Activated T-helper 17 cell treated with anti-CD3 and anti-CD28 coated beads, Interleukin-2, amount 50 U/mL, for 72 hours (primary cell): ENCODE data around the gene P2RX3. TPM values are rescaled to one million over a fixed set of nuclear protein-coding genes. Genes with fewer than 3 reads are reported as not detected.
"Not testable (repeated sequence)": the region's sequence is repeated elsewhere in the genome, so short reads cannot be mapped to it uniquely, and the experiment has no call there.

ENCODE experiments used
- ATAC-seq: fragments of 150-1000 bp; cut with Tn5 transposase; replicated peaks from 2 replicates; pipeline ENCODE4 v1.10.0; 2021; ENCODE audit warnings: mild to moderate bottlenecking, moderate library complexity
- H3K27ac Mint-ChIP-seq: one replicate; pipeline ENCODE4 v1.8.0; 2022; ENCODE audit warnings: mixed read lengths
- H3K27me3 Mint-ChIP-seq: one replicate; pipeline ENCODE4 v1.8.0; 2022; ENCODE audit warnings: mixed read lengths
- H3K36me3 Mint-ChIP-seq: one replicate; pipeline ENCODE4 v1.8.0; 2022; ENCODE audit warnings: low read depth, mild to moderate bottlenecking, mixed read lengths
- H3K4me1 Mint-ChIP-seq: one replicate; pipeline ENCODE4 v1.8.0; 2022; ENCODE audit warnings: mixed read lengths
- H3K4me3 Mint-ChIP-seq: one replicate; pipeline ENCODE4 v1.8.0; 2022; ENCODE audit warnings: mild to moderate bottlenecking, mixed read lengths
- H3K9me3 Mint-ChIP-seq: one replicate; pipeline ENCODE4 v1.8.0; 2022; ENCODE audit warnings: mixed read lengths
- total RNA-seq, 2 donors: library from RNA; stranded (reverse); gene quantifications; one replicate each; pipeline ENCODE4 v1.2.3, GENCODE V29; 2022

The P2RX3 gene
- total RNA-seq, result not detected

DNA sequence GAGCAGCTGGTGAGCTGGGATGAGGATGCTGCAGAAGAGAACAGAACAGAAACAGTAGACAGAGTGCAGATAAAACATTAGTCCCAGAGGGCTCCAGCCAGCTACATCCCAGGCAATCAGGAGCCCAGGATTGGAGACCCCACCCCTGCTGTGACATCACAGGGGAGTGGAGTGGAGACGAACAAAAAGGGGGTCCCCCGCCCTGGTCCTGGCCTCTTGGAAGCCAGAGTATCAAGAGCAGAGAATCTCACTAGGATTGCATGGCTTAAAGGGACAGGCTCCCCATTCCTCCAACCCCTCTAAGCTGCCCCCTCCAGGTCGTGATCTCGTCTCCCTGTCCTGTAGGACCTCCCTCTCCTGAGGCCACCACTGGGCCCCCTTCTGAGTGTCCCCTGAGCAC, at the start of gene P2RX3:
P2RX3 (plus strand) TSS at position 211 of the 400 bp plus-strand sequence. CDS start 199 bp downstream, outside the sequence.
- no peak within 1 kb of the TSS for H3K27ac Mint-ChIP-seq
- H3K9me3 Mint-ChIP-seq, result no peaks in the 10 kb centered on the region
- H3K4me1 Mint-ChIP-seq, result peaks cover 18% of the 10 kb centered on the region
- H3K27me3 Mint-ChIP-seq, result no peaks in the 10 kb centered on the region
- peaks cover 27% of the 10 kb centered on the region for H3K36me3 Mint-ChIP-seq
- ATAC-seq, result no peak
- no peak within 1 kb of the TSS for H3K4me3 Mint-ChIP-seq

DNA sequence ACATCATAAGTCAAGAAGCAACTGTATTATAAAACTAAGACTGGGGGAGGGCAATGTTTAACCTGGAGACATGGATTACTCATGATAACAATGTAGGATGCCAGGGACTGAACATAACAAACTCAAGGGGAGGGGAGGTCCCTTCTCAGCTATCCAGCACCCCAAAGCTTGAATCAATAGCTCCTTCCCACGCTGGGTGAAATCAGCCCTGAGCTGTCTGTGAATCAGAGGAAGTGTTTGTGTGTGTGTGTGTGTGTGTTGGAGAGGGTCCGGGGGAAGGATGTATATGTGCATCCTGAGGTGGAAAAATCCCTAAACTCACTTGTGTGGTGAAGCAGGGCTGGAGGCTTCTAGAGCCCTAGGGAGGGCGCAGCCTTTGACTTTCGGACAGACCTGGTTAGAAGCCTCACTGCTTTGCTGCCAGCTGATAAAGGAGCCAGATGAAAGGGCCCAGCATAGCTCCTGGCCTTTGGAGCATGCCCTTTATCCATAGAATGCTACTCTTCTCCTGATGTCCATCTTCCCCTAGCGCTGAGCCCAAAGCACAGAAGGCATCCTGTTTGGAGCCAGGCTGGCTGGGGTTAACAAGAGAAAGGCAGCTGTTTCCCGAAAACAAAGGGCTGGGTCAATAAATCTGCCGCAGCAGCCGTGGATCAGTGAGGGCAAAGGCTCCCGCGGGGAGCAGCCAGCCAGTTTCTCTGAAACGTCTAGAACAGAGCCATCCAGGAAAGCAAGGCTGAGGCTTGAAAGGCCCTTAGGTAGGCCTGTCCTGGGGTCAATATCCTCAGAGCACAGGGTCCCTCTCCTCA, 49.2 kb upstream of the P2RX3 start:
- ATAC-seq, result peak; percentile 89
- H3K27ac Mint-ChIP-seq, result no peak overlapping the region
- no peak overlapping the region for H3K4me3 Mint-ChIP-seq
- peaks cover 17% of the 10 kb centered on the region for H3K27me3 Mint-ChIP-seq
- H3K9me3 Mint-ChIP-seq, result no peaks in the 10 kb centered on the region
- no peaks in the 10 kb centered on the region for H3K4me1 Mint-ChIP-seq
- H3K36me3 Mint-ChIP-seq, result no peaks in the 10 kb centered on the region

DNA sequence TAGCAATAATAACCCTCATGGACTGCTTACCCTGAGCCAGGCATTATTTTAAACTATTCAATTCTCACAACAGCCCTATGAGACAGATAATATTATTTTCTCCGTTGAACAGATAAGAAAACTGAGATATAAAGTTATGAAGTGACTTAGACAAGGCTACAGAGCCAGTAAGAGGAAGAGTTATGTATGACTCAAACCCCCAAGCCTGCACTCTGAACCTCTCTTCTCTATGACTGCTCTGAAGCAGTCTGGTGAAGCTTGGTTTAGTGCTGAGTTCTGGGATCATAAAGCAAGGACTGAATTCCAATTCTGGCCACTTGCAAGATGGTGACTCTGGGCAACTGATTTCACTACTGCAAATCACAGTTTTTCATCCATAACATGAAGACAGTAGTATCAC, 47.9 kb upstream of the P2RX3 start:
- Mint-ChIP-seq H3K4me1 (no peaks in the 10 kb centered on the region), H3K4me3 (no peak overlapping the region), H3K9me3 (no peaks in the 10 kb centered on the region), H3K27ac (no peak overlapping the region), H3K36me3 (no peaks in the 10 kb centered on the region), H3K27me3 (peaks cover 17% of the 10 kb centered on the region)
- ATAC-seq, result peak; percentile 41

DNA sequence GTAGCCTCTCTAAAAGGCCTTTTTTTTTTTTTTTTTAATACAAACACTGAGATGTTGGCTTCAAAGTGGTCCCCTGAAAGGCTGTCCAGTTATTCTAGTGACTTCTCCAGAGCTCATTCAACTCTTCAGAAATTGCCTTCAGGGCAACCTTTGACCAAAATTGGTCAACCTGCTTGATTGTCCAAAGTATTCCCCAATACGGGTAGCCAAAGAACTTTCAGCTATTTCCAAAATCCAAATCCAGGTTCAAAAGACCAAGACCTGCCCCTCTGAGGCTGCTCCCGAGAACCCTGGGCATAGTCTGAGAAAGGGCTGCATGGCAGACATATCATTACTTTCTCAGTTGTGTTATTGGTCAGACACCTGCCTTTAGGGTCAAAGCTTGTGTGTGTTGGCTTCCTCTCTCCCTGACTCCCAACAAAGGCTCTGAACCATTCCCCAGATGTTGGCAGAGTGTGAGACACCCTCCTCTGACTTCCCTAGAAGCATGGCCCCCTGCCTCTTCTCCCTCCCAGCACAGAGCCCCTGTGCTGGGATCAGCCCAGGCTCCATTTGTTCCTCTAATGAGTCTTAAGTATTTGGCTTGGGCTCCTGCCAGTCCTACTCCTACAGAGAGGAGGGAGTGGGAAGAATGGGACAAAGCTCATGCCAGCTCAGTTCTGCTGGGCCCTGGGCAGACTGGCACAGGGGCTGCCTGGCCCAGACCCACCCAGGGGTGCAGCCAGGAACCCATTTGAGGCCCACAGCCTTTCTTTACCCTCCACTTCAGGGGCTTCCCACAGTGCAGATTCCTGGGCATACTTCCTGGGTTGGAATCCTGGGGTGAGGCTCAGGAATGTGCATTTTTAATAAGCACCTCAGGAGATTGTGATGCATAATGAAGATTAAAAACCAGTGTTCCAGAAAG, 43.7 kb upstream of the P2RX3 start:
- Mint-ChIP-seq H3K27me3 (peaks cover 8% of the 10 kb centered on the region), H3K27ac (no peak overlapping the region)

DNA sequence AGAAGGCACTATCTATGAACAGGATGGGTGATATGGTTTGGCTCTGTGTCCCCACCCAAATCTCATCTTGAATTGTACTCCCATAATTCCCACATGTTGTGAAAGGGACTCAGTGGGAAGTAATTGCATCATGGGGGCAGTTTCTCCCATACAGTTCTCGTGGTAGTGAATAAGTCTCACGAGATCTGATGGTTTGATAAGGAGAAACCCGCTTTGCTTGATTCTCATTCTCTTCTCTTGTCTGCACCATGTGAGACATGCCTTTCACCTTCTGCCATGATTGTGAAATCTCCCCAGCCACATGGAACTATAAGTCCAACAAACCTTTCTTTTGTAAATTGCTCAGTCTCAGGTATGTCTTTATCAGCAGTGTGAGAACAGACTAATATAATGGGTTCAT, 41.9 kb upstream of the P2RX3 start:
- not testable (repeated sequence) for H3K27me3 Mint-ChIP-seq, H3K4me1 Mint-ChIP-seq

More for the DNA sequence above, 43.7 kb upstream of the P2RX3 start:
- Mint-ChIP-seq H3K4me3 (no peak overlapping the region), H3K9me3 (peaks cover 8% of the 10 kb centered on the region), H3K4me1 (no peaks in the 10 kb centered on the region), H3K36me3 (peaks cover 5% of the 10 kb centered on the region)
- ATAC-seq, result no peak

DNA sequence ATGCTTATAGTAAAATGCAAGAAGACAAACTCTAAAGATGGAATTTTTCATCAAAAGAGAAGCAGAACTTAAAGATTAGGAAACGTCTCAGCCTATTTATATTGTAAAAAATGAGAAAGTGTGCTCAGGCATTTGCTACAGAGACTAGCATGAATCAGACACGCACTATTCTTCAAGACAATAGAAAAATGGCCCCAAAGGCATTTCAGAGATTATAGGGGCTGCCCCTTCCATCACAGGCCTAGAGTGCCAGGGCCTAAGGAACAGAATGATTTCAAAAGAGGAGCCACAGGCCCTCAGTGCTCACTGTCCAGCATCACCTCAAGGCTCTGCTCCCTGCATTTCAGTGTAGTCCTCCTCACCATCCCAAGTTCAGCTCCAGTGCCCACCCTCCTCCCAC, 40.9 kb upstream of the P2RX3 start:
- Mint-ChIP-seq H3K4me3 (no peak overlapping the region), H3K36me3 (peaks cover 31% of the 10 kb centered on the region), H3K4me1 (no peaks in the 10 kb centered on the region), H3K27ac (no peak overlapping the region), H3K27me3 (no peaks in the 10 kb centered on the region), H3K9me3 (peaks cover 8% of the 10 kb centered on the region)
- no peak for ATAC-seq

More for the DNA sequence above, 41.9 kb upstream of the P2RX3 start:
- H3K36me3 Mint-ChIP-seq, result peaks cover 22% of the 10 kb centered on the region
- not testable (repeated sequence) for H3K4me3 Mint-ChIP-seq, H3K27ac Mint-ChIP-seq, ATAC-seq, H3K9me3 Mint-ChIP-seq

DNA sequence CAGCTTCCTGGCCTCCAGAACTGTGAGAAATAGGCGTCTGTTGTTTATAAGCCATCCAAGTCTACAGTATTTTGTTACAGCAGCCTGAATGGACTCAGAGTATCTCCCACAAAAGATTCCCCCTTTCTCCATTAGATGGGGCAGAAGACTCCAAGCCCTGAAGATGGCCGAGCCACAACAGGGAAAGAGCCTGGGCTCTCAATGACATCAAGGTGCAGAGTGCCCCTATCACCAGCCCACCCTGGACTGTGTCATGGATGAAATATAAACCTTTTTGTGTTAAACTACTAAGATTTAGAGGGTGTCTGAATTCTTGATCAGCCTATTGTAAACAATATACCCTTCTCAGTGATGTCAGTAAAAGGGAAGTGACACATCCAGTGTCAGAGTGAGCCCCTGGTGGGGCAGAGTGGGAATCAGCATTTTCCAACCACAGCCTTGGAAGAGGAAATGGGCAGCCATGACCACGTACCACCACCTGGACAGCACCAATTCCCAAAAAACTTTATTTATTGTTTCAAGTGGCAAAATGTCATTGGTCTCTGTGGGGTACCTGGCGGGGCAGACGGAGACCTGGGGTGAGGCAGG, 38.9 kb upstream of the P2RX3 start:
- H3K36me3 Mint-ChIP-seq, result peaks cover 31% of the 10 kb centered on the region
- H3K4me3 Mint-ChIP-seq, result no peak overlapping the region
- peaks cover 8% of the 10 kb centered on the region for H3K9me3 Mint-ChIP-seq
- no peak overlapping the region for H3K27ac Mint-ChIP-seq
- no peaks in the 10 kb centered on the region for H3K4me1 Mint-ChIP-seq
- H3K27me3 Mint-ChIP-seq, result no peaks in the 10 kb centered on the region
- ATAC-seq, result no peak

DNA sequence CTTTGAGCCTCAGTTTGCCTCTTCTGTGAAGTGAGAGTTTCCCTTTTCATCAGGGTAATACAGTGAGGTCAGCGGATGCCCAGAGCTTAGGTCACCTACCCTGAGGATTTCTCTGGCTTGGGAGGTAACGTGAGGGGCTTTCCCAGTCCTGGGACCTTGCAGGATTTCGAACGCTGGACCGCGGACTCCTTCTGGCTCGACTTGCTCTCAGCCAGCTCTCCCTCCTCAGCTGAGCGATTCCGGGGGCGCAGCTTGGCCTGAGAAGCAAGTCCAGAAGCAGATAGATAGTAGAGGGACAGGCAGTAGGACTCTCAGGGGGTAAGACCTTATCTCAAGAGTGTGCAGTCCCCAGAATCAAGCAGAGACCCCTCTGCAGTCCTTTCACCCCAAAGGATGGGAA, 37.4 kb upstream of the P2RX3 start:
- Mint-ChIP-seq H3K9me3 (peaks cover 8% of the 10 kb centered on the region), H3K36me3 (peaks cover 31% of the 10 kb centered on the region), H3K27me3 (no peaks in the 10 kb centered on the region), H3K4me3 (no peak overlapping the region), H3K4me1 (no peaks in the 10 kb centered on the region), H3K27ac (no peak overlapping the region)
- no peak for ATAC-seq

DNA sequence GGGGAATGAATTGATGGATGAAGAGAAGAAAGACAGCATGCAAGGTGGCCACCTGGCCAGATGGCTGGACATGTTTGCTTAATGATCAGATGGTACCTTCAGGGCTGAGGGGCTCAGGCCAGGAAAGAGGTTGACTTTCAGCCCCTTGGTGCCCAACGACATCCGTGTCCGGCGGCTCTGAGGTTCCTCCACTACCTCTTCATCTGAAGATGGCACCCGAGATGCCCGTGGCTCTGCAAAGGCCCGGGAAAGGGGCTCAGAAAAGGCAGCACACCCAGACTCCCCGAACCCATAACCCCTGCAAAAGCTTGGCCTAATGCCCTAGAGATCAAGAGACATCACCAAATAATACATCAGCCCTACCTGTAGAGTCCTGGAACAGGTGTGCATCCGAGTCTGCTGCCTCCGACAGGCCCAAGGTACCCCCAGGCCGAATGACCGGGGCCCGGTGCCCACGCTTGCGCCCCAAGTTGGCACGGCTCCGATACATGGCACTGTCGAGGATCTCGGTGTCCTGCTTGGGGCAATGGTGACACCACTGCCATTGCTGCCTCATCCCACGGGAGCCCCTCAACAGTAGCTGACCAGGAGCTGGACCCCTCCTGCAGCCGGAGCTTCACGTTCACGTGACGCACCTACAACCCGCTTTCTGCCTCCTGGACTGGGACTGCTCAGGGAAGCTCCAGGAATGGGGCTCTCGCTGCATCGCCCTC, 36.3 kb upstream of the P2RX3 start:
- no peak for ATAC-seq
- Mint-ChIP-seq H3K4me3 (no peak overlapping the region), H3K36me3 (peaks cover 31% of the 10 kb centered on the region), H3K27me3 (no peaks in the 10 kb centered on the region), H3K27ac (no peak overlapping the region), H3K9me3 (peaks cover under 1% of the 10 kb centered on the region), H3K4me1 (no peaks in the 10 kb centered on the region)

DNA sequence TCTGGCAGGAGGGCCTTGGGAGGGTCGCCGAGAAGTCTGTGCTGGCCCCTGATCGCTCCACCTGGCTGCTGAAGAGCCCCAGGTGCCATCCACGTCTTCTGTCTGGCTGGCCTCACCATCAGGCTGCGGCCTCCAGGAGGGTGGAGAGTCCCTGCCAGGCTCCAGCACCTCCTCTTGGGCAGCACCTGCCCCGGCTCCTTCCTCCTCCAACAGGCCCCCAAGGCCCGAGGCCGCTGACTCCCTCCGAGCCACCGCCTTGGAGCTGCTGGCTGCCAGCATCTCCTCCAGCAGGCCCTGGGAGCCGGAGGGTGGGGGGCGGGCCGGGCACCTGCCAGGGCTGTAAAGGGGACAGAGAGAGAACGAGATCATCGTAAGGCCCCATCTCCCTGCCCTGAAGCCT, 35.7 kb upstream of the P2RX3 start:
- Mint-ChIP-seq H3K27me3 (no peaks in the 10 kb centered on the region), H3K4me1 (no peaks in the 10 kb centered on the region), H3K9me3 (no peaks in the 10 kb centered on the region), H3K27ac (no peak overlapping the region), H3K36me3 (peaks cover 31% of the 10 kb centered on the region), H3K4me3 (no peak overlapping the region)
- ATAC-seq, result no peak

DNA sequence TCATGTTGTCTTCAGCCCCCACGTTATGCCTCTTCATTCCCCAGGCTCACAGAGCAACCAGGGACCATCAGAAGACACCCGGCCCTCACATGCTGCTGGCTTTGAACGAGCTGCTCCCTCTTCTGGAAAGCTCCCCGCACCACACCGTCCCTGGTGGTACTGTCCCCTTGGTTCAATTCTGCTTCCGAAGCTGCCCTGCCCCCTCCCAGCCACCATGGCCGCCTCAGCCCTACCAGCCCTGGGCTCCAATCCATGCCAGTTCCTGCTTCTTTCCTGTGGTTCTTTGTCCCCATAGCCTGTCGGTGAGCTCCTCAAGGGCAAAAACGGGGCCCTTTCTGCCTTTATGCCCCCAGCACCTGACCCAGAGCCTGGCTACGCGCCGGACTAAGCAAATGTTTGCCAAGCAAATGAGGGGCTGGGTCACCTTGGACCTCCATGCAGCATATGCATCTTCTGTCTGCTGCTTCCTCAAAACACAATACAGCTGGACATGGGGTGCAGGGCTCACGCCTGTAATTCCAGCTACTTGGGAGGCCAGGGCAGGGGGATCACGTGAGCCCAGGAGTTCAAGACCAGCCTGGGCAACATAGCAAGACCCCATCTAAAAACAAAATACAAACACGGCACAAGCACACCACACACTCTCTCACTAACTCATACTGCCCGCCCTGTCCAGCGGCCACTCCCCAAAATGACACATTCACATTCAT, 34.7 kb upstream of the P2RX3 start:
- Mint-ChIP-seq H3K27ac (peak overlapping the region; percentile 15), H3K27me3 (no peaks in the 10 kb centered on the region), H3K36me3 (peaks cover 31% of the 10 kb centered on the region), H3K9me3 (no peaks in the 10 kb centered on the region), H3K4me3 (no peak overlapping the region), H3K4me1 (no peaks in the 10 kb centered on the region)
- no peak for ATAC-seq

DNA sequence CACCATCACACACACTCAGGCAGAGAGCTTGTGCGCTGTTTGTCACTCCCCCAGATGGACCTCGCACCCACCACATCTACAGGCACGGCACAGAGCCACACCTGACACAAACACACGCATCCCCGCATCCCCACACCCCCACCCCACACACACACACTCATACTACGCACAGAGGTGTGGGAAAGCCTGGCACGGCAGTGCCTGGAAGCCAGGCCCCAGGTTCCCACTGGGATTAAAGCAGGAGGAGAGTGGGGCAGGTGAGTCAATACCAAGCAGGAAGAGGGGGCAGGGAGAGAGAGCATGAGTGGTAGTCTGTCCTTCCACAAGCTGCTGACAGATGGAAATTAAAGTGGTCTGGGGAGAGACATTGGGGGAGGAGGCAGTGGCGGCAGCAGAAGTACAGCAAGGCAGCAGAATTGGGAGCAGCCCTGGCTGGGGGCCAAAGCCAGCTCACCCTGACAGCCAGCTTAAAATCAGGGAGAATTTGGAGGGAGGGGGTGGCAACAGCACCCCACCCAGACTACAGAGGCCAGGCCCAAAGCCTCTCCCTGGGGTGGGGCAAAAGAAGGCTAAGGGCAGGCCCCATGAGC, 34.1 kb upstream of the P2RX3 start:
- no peaks in the 10 kb centered on the region for H3K9me3 Mint-ChIP-seq
- no peaks in the 10 kb centered on the region for H3K27me3 Mint-ChIP-seq
- H3K4me1 Mint-ChIP-seq, result no peaks in the 10 kb centered on the region
- ATAC-seq, result no peak
- H3K4me3 Mint-ChIP-seq, result no peak overlapping the region
- H3K27ac Mint-ChIP-seq, result peak overlapping the region; percentile 15
- H3K36me3 Mint-ChIP-seq, result peaks cover 30% of the 10 kb centered on the region

DNA sequence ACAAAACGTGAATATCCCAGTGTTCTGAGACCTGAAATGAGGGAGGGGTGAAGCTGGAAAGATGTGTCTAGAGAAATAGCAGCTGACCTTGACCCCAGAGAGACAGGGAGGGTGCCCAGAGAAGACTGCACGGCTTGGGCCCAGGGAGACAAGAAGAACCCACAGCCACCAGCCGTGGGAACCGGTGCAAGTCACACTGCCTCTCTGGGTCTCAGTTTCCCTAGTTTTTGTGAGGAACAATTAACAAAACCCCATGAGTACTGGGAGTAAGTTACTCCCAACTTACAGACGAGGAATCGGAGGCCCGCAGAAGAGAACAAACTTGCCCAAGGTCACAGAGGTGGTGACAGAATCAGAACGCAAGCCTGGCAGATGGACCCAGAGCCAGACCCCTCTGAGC, 32.6 kb upstream of the P2RX3 start:
- Mint-ChIP-seq H3K9me3 (no peaks in the 10 kb centered on the region), H3K4me1 (peaks cover 5% of the 10 kb centered on the region), H3K27ac (no peak overlapping the region), H3K27me3 (no peaks in the 10 kb centered on the region), H3K36me3 (peaks cover 15% of the 10 kb centered on the region), H3K4me3 (no peak overlapping the region)
- no peak for ATAC-seq
